ENCODE measurements around the gene NUF2.
A peak's percentile ranks its signal among the peaks of the same experiment; 100 is the strongest.
"Not testable (repeated sequence)": the region's sequence is repeated elsewhere in the genome, so short reads cannot be mapped to it uniquely, and the experiment has no call there.

The NUF2 gene

DNA sequence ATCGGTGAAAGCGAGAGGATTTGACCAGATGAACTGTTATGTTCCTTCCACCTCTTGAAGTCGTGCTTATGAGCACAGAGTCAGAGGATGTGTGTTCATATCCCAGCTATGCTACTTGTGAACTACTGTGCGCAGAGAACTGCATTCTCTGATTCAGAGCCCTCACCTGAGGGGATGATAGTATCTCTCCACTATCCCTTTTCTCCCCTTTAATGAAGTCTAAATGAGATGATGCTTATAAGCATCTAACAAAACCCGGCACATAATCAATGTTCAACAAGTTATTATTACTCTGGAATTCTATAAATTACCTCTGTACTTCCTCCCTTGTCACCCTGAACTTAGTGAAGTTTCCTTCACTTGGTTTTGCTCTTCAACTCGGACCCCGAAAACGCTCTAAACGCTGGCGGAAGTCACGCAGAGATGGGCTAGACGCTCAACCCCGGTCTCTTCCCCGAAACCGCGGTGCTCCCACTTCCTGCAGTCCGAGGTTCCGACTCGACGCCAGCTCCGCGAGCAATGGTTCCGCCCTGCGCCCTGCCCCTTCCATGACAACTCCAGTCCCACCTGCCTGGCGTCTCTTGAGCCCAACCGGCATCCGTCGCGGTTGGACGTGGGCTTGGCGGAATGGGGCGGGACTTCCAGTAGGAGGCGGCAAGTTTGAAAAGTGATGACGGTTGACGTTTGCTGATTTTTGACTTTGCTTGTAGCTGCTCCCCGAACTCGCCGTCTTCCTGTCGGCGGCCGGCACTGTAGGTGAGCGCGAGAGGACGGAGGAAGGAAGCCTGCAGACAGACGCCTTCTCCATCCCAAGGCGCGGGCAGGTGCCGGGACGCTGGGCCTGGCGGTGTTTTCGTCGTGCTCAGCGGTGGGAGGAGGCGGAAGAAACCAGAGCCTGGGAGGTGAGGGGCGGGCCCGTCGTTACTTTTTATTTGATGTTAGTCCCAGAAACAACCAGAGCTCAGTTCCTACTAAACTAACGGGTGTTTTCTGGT is at the start of gene NUF2:
Gene NUF2 (plus strand): TSS at position 644 of the 995 bp plus-strand sequence. CDS start 4,098 bp downstream, outside the sequence.
- DNase-seq = peak; percentile 97 to 98

DNA sequence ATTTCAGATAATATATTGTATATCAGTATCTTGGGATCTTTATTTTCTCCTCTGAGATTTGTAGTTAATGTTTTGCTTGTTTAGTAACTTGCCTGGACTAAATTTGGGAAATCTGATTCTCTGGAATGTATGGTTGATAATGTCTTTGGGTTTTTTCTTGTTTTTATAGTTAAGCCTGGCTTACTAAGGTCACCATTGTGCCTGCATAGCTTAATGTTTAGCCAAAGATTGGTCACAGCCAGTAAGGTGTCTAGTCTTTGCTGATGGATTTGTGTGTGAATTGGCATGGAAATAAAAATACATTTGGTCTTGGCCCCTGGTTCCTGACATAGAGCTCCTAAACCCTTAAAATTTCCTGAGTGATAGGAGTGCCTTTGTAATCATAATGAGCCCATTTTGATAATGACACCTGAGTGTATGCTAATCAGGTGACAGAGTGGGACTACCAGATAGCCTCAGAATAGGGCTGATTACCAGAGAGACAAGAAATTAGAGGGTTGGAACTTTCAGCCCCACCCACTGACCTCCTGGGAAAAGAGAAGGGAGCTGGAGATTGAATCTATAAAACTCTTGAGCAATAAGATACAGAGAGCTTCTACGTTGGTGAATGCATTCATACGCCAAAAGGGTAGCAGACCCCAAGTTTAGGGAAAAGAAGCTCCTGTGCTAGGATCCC is 47.9 kb upstream of the NUF2 start:
- no peak for DNase-seq

DNA sequence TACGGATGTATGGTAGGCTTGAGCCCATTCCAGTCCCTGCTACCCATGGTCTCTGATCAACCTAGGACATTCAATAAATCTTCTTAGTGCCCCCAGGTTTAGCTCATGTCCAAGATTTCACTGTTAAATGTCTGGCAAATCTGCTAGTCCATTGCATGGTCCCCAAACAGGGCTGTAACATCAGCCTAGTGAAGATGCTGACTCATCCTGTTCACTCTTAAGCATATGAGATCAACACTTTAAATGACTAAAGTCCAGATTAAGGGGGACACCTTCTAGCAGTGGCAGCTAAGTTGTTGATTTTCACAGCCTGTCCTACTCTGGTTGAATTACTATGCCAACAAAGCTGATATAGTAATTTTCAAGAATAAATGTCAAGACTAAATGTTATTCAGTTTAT is 46.5 kb upstream of the NUF2 start:
- no peak for DNase-seq

DNA sequence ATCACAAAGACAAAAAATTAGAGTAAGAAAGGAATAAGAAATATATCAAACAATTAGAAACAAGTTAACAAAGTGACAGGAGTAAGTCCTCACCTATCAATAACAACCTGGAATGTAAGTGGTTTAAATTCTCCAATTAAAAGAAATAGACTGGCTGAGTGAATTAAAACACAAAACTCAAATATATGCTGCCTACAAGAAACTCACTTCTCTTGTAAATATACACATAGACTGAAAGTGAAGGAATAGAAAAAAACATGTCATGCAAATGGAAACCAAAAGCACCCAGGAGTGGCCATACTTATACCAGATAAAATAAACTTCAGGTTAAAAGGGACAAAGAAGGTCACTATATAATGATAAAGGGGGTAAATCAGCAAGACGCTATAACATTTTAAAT is 43.2 kb upstream of the NUF2 start:
- DNase-seq = no peak

DNA sequence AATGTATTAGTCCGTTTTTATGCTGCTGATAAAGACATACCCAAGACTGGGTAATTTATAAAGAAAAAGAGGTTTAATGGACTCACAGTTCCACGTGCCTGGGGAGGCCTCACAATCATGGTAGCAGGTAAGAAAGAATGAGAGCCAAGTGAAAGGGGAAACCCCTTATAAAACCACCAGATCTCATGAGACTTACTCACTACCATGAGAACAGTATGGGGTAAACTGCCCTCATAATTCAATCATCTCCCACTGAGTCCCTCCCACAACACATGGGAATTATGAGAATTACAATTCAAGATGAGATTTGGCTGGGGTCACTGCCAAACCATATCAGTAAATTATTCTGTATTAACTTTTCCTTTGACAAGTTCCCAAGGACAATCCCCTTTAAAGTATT is 36.9 kb upstream of the NUF2 start:
- not testable (repeated sequence) for DNase-seq

DNA sequence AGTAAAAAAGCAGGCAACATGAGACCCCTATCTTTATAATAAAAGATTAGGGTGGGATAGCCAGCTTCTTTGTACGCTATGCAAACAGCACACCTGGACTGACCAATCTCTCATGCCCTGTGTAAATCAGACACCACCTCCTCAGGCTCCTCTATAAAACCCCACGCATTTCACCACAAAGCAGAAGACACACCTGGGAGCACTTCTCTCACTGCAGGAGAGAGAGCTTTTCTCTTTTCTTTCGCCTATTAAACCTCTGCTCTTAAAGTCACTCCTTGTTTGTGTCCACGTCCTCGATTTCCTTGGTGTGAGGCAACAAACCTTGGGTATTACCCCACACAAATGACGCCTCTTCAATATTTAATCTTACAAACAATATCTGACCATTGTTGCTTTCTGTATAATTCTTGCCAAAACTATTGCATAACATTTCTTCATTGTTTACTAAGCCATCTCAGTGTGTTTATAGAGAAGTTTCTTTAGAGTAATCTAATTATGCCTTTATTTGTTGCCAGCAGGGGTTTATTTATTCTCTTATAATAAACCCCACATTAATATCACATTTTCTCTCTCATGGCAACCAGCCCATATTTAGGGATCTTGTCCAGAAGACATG is 31.6 kb upstream of the NUF2 start:
- no peak for DNase-seq

DNA sequence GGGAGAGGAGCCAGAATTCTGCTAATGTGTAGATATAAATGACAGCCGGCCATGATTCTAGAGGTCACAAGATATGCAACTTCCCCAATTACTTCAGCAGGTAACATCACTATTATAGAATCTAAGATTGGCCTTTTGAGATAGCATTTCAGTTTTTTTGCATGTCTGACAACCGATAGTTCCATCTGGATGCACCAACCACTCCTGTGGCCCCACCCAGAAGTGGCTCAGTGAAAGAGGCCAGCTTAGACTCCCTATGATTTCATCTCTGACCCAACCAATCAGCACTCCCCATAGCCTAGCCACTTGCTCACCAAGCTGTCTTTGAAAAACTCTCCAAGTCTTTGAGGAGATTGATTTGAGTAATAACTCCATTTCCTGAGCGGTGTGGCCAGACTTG is 30.3 kb upstream of the NUF2 start:
- no peak for DNase-seq

DNA sequence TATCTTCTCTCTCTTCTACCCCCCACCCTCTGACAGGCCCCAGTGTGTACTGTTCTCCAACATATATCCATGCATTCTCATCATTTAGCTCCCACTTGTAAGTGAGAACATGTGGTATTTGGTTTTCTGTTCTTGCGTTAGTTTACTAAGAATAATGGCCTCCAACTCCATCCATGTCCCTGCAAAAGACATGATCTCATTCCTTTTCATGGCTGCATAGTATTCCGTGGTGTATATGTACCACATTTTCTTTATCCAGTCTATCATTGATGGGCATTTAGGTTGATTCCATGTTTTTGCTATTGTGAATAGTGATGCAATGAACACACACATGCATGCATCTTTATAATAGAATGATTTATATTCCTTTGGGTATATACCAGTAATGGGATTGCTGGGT is 29.6 kb upstream of the NUF2 start:
- not testable (repeated sequence) for DNase-seq

DNA sequence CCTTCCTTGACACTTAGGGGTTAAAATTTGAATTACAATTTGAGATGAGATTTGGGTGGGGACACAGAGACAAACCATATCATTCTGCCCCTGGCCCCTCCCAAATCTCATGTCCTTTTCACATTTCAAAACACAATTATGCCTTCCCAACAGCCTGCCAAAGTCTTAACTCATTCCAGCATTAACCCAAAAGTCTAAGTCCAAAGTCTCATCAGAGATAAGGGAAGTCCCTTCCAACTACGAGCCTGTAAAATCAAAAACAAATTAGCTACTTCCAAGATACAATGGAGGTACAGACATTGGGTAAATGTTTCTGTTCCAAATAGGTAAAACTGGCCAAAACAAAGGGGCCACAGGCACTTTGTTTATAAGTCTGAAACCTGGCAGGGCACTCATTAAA is 28.3 kb upstream of the NUF2 start:
- not testable (repeated sequence) for DNase-seq

DNA sequence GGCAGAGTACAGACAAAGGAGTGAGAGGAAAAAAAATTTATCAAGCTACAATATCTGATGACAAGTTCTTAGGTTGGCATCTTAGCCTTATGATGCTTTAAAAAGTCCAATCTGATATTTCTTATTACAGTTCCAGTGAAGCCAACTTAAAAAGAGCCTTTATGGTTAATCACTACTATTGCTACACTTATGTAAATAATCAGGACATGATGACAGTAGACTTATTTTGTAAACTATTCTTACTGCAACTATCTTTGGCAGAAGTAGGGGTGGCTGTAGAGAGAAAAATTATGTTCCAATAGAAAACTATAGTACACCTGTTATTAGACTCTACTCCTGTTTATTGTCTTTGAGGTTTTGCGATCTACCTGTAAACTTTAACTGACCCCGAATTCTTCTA is 25.8 kb upstream of the NUF2 start:
- no peak for DNase-seq

DNA sequence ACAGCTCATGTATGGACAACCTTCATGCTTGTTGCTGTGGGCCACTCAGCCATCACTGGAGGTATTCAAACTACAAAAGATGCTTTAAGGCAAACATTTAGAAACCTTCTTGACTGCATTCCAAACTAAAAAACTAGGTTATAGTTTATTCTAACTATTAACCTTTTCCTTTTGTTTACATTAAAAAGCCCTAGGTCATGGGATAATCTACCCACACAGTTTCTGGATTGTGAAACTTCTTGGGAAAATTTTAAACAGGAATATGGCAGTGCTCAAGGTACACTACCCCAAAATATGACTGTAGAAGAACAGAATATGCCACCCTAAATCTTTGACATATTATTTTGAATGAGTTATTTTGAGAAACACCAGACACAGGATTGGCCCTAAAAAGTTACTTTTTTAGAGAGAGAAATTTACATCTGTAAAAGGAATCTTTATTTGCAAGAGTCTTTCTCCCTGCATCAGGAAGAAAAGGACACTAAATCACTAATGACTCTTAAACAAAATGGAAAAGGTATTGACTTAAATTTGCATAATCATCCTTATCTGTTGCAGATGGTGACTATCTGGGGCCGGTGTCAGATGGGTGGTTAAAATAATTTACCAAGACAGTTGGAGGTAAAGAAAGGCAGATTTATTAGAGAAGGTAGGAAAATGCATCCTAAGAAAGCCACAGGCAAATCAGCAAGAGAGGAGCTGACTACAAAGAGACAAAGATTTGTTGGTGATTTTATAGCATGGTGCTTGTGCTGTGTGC is 25.1 kb upstream of the NUF2 start:
- no peak for DNase-seq

DNA sequence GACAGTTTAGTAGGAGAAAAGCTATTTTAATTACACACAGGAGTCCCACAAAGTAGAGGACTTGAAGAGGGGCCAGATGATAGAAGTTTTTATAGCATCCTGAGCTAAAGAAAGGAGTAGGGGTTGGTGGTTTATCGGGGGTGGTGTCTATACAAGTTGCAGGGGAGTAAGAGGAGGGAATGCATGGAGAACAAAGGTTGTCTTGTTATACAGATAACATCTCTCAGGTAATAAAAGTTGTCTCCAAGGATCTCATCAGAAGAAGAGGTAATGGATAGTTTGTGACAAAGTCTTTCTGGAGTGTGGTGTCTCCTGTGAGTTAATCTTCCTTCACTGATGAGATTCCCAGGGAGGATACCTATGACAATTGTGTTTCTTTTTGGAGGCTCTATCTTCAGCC is 23.4 kb upstream of the NUF2 start:
- DNase-seq = no peak

DNA sequence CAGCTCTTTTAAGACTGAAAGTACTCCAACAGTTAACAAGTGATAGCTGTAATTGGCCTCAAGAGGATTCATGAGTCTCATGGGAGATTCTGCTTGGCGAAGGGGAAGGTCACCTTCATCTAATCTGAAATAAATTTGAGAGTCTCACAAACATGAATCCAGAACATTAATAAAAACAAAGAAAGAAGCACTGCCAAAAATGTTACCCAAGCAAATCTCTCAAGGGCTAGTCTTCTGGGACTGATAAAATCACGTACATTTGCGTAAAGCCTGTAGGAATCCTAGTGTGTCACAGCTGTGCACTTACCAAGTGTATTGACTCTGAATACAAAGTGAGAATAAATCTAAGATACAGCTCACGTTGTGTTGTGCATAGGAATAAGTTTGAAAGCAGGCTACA is 21.2 kb upstream of the NUF2 start:
- DNase-seq = no peak

DNA sequence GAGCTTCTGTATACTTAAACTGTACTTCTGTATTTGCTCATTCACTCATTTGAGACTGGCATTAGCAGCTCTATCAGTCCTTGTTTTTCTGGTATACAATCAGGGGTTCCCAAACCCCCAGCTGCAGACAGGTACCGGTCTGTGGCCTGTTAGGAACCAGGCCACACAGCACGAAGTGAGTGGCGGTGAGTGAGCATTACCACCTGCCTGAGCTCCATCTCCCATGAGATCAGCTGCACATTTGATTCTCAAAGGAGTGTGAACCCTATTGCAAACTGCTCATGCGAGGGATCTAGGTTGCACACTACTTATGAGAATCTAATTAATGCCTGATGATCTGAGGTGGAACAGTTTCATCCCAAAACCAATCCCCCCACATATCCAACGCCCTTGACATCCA is 18.2 kb upstream of the NUF2 start:
- no peak for DNase-seq

DNA sequence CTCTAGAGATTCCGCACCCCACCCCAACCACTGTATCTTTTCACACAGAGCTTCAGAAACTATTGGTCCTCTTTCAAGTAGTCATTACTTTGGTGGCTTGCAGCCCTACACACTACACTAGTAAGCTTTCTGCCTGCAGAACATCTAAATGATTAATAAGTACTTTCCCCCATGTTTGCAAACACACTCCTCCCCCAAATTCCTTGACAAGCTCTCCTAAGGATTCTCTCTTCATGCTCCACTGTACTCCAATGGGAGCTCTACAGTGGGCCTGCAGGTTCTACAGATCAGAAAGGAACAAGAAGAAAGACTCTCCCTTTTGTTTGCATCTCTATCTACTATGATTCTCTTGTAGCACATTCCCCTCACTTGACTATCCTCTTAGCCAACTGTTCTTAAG is 16.3 kb upstream of the NUF2 start:
- DNase-seq = no peak

DNA sequence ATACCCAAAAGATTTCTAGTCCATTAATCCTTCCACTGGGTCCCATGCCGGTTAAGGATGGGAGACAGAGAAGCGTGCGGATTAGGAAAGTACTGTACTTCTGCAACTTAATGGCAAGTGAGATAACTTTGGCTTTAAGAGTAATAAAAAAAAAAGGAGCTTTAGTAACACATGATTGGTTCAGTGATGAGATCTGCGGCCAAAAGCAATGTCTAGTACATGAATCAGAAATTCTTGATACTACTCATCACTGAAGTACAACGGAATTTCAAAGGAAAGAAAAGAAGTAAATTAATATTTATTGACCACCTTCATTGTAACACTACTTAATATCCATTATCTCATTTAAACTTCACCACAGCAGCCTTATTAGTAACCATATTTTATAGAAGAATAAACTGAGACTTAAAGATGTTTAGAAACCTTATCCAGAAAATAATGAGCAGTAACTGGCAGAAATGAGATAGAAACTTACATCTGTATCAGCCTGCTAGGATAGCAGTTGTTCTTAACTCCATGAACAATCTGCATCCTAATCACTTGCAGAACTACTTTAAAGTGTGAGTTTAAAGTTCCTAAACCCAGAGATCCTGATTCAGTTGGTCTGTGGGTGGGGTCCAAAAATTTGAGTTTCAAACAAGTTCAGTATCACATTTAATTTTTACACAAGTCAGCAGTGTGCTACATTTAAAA is 14.1 kb upstream of the NUF2 start:
- no peak for DNase-seq

DNA sequence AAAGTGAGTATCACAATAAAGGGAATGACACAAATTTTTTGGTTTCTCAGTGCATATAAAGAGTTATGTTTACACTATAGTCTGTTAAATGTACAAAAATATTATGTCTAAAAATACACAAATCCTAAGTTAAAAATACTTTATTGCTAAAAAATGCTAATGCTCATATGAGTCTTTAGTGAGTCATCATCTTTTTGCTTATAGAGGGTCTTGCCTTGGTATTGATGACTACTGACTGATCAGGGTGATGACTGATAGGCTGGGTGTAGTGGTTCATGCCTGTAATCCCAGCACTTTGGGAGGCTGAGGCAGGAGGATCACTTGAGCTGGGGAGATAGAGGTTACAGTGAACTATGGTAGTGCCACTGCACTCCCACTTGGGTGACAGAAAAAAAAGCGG is 12.9 kb upstream of the NUF2 start:
- DNase-seq = no peak

DNA sequence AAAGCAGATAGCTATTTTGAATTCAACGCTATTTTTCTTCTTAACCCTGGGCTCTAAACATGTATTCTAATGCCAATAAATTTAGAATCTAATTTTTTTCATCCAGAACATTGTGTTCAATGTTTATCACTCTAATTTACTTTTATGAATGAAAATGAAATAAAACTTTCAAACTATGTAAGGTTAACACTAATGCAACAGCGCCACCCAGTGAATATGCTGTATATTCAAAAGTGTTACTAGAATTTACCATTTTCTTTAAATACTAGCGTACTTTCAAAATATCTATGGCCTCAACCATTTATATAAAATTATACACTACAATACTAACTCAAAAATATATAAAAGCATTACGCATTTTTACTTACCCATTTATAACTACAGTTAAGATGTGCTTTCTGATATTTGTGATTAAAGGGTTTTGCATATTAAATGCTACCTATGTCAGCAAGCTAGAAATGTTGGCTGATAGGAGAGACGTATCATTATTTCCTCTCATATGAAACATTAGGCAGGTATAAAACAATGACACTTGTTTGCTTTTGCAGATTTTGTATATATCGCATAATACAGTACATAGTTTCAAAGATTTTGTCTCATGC is 5.9 kb upstream of the NUF2 start:
- DNase-seq = peak; percentile 19 to 60

DNA sequence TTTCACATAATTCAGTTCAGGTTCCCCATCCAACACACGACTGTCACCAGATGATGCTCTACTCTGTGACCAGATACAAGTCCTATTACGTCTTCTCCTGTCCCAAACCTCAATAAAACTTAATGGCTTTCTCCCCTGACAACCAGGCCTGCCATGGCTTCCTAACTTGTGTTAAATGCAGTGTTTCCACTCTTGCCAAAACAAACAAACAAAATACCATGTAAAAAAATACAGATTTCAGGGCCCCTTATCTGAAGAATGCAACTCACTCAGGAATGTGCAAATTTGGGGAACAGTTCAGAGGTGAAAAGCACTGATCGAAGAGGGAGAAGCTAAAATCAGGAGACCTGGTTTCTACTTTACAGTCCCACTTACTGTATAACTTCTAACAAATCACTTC is 863 bp upstream of the NUF2 start:
- DNase-seq = no peak

DNA sequence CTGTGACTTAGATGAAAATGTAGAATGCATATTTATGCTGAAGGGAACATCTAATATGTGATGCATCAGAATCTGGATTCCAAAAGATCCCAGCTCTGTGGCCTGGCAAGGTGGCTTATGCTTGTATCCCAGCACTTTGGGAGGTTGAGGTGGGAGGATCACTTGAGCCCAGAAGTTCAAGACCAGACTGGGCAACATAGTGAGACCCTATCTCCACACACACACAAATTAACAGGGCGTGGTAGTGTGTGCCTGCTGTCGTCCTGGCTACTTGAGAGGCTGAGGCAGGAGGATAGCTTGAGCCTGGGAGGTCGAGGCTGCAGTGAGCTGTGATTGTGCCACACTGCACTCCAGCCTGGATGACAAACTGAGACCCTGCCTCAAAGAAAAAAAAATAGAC is 1.6 kb downstream of the NUF2 start:
- DNase-seq = not testable (repeated sequence)

DNA sequence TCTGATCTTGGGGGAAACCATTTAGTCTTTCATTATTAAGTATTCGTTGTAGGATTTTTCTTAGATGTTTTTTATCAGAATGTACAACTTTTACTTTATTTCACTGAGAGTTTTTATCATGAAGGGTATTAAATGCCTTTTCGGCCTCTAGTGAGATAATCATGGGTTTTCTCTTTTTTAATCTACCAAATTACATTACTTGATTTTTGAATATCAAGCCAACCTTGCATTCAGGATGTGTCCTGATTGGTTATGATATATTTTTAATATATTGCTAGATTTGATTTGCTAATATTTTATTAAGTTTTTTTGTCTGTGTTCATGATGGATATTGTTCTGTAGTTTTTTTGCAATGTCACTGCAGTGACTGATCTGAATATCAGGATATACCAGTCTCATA is 9.4 kb downstream of the NUF2 start:
- DNase-seq = no peak

DNA sequence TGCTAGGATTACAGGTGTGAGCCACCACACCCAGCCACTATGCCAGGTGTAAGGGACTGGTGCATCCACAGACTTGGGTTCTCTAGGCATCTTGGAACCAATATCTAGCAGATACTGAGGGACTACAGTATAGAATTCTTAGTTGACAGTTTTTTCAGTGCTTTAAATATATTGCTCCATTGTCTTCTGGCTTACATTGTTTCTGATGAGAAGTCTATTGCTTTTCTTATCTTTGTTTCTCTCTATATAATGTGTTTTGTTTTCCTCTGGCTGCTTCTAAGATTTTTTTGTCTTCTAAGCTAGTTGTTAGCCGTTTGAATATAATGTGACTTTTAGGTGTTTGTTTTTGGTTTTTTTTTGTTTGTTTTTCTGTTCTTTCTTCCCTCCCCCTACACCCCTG is 13.5 kb downstream of the NUF2 start:
- no peak for DNase-seq
